IMR-90 (cell line): ENCODE results near the gene RNF181. TPM values are rescaled to one million over a fixed set of nuclear protein-coding genes. Genes with fewer than 3 reads are reported as not detected.
A peak's percentile ranks its signal among the peaks of the same experiment; 100 is the strongest.

ENCODE experiments used
- ATAC-seq: fragments of 200-7000 bp; cut with Tn5 transposase; 2 replicates; pipeline ENCODE4 v1.9.1; 2020; ENCODE audit warnings: low read depth, mild to moderate bottlenecking, moderate library complexity
- BruUV-seq: library from RNA; stranded (reverse); fragments of 400-500 nt; replicated peaks from 2 replicates; lab custom pipeline; 2021; lab: Mats Ljungman, UMichigan
- CTCF ChIA-PET: fragments of 300-600 bp; formaldehyde crosslinking; extraction: SDS; loops from one replicate; lab custom pipeline; 2021; ENCODE audit warnings: antibody characterized with exemption; lab: Yijun Ruan, JAX
- POLR2A ChIA-PET: fragments of 300-600 bp; sonication (Branson Sonifier 250); formaldehyde crosslinking; loops from one replicate; lab custom pipeline; 2022; ENCODE audit warnings: antibody characterized with exemption; ENCODE audit not compliant: unreplicated experiment; lab: Charles Lee
- DNase-seq: peaks from one replicate; pipeline ENCODE4 v3.0.0; 2013
- H2AFZ ChIP-seq: replicated peaks from 2 replicates; pipeline ENCODE3; 2013; ENCODE audit warnings: low read length, mild to moderate bottlenecking; ENCODE audit not compliant: poor library complexity
- H2AK5ac ChIP-seq: 2 replicates; pipeline ENCODE4 v1.6.1; 2013; ENCODE audit warnings: low read depth, low read length, inconsistent platforms
- H2AK9ac ChIP-seq: replicated peaks from 2 replicates; pipeline ENCODE3; 2013; ENCODE audit warnings: mild to moderate bottlenecking, low read depth, low read length, moderate library complexity; ENCODE audit not compliant: poor library complexity
- H2BK120ac ChIP-seq: 2 replicates; pipeline ENCODE4 v1.6.1; 2013; ENCODE audit warnings: low read depth, low read length, inconsistent platforms
- H2BK15ac ChIP-seq: 3 replicates; pipeline ENCODE4 v1.6.1; 2013; ENCODE audit warnings: low read depth, low read length, inconsistent platforms
- H2BK20ac ChIP-seq: 2 replicates; pipeline ENCODE4 v1.6.1; 2013; ENCODE audit warnings: low read depth, mild to moderate bottlenecking, inconsistent platforms, low read length, moderate library complexity
- H2BK5ac ChIP-seq: 2 replicates; pipeline ENCODE4 v1.6.1; 2013; ENCODE audit warnings: mild to moderate bottlenecking, low read depth, low read length, inconsistent platforms; ENCODE audit not compliant: poor library complexity, severe bottlenecking
- H3K14ac ChIP-seq: replicated peaks from 2 replicates; pipeline ENCODE4 v1.6.1; 2013; ENCODE audit warnings: low read depth, low read length, inconsistent platforms
- H3K18ac ChIP-seq: 2 replicates; pipeline ENCODE4 v1.6.1; 2013; ENCODE audit warnings: low read depth, low read length, control low read depth
- H3K23ac ChIP-seq: 2 replicates; pipeline ENCODE4 v1.6.1; 2013; ENCODE audit warnings: low read depth, low read length, inconsistent platforms
- H3K27ac ChIP-seq: 2 replicates; pipeline ENCODE4 v1.5.1; 2013; ENCODE audit warnings: mild to moderate bottlenecking, control low read depth, low read length; ENCODE audit not compliant: insufficient read depth
- H3K27me3 ChIP-seq: 2 replicates; pipeline ENCODE4 v1.6.1; 2013; ENCODE audit warnings: low read length; ENCODE audit not compliant: control insufficient read depth, insufficient read depth
- H3K36me3 ChIP-seq: 2 replicates; pipeline ENCODE4 v1.6.1; 2013; ENCODE audit warnings: low read length, mixed read lengths; ENCODE audit not compliant: control insufficient read depth, insufficient read depth
- H3K4ac ChIP-seq: 2 replicates; pipeline ENCODE4 v1.6.1; 2013; ENCODE audit warnings: low read depth, low read length, inconsistent platforms
- H3K4me1 ChIP-seq: 2 replicates; pipeline ENCODE4 v1.6.1; 2013; ENCODE audit warnings: low read length, mixed read lengths; ENCODE audit not compliant: control insufficient read depth, insufficient read depth
- H3K4me2 ChIP-seq: 2 replicates; pipeline ENCODE4 v1.6.1; 2013; ENCODE audit warnings: low read depth, mild to moderate bottlenecking, control low read depth, low read length, moderate library complexity
- H3K4me3 ChIP-seq: 2 replicates; pipeline ENCODE4 v1.5.1; 2013; ENCODE audit warnings: low read depth, mild to moderate bottlenecking, control low read depth, low read length, moderate library complexity; ENCODE audit not compliant: insufficient read depth
- H3K56ac ChIP-seq: 2 replicates; pipeline ENCODE4 v1.6.1; 2013; ENCODE audit warnings: low read length, inconsistent platforms; ENCODE audit not compliant: insufficient read depth; ENCODE audit errors: extremely low read depth
- H3K79me1 ChIP-seq, 2 experiments: 2 replicates each; pipeline ENCODE4 v1.6.1; 2013; ENCODE audit warnings: low read length in 2 of 2, inconsistent platforms in 1 of 2, low read depth in 1 of 2
- H3K9ac ChIP-seq: 2 replicates; pipeline ENCODE4 v1.6.1; 2013; ENCODE audit warnings: low read depth, low read length, control low read depth
- H3K9me1 ChIP-seq: 2 replicates; pipeline ENCODE4 v1.6.1; 2013; ENCODE audit warnings: low read length, inconsistent platforms; ENCODE audit not compliant: insufficient read depth
- H3K9me3 ChIP-seq: 2 replicates; pipeline ENCODE4 v1.6.1; 2013; ENCODE audit warnings: low read length; ENCODE audit not compliant: control insufficient read depth, insufficient read depth
- H4K20me1 ChIP-seq: 2 replicates; pipeline ENCODE4 v1.6.1; 2013; ENCODE audit warnings: low read length, inconsistent platforms; ENCODE audit not compliant: insufficient read depth
- H4K5ac ChIP-seq: 2 replicates; pipeline ENCODE4 v1.6.1; 2013; ENCODE audit warnings: mild to moderate bottlenecking, low read depth, low read length, control low read depth
- H4K8ac ChIP-seq, 2 experiments: 2 replicates each; pipeline ENCODE4 v1.6.1; 2013; ENCODE audit warnings: low read depth in 2 of 2, low read length in 2 of 2, control low read depth in 1 of 2, inconsistent platforms in 1 of 2
- H4K91ac ChIP-seq: 2 replicates; pipeline ENCODE4 v1.6.1; 2013; ENCODE audit warnings: low read depth, low read length, inconsistent platforms; ENCODE audit not compliant: insufficient read depth
- CEBPB ChIP-seq: IDR thresholded peaks from 2 replicates; pipeline ENCODE4 v1.6.1; 2012; ENCODE audit warnings: low read depth, low read length, improper control_type of control experiment
- CHD1 ChIP-seq: IDR thresholded peaks from 2 replicates; pipeline ENCODE4 v1.6.1; 2012; ENCODE audit warnings: low read depth, low read length, improper control_type of control experiment
- MAZ ChIP-seq: IDR thresholded peaks from 2 replicates; pipeline ENCODE4 v1.6.1; 2012; ENCODE audit warnings: low read depth, mild to moderate bottlenecking, low read length, improper control_type of control experiment, moderate library complexity, borderline replicate concordance
- RCOR1 ChIP-seq: IDR thresholded peaks from 2 replicates; pipeline ENCODE4 v1.6.1; 2012; ENCODE audit warnings: mild to moderate bottlenecking, low read length, improper control_type of control experiment; ENCODE audit not compliant: insufficient replicate concordance
- RFX5 ChIP-seq: IDR thresholded peaks from 2 replicates; pipeline ENCODE4 v1.8.0; 2012; ENCODE audit warnings: low read depth, mild to moderate bottlenecking, low read length, moderate library complexity
- SMC3 ChIP-seq: fragments of 150-350 bp; IDR thresholded peaks from 2 replicates; pipeline ENCODE4 v1.6.1; 2016; ENCODE audit warnings: low read depth, mild to moderate bottlenecking, antibody characterized with exemption, low read length, moderate library complexity
- WGBS, 2 experiments: methylation state at CpG; one replicate each; pipeline versions ENCODE4 v1.1.5 to v1.1.7; 2013; ENCODE audit warnings: missing lambda C conversion rate in 2 of 2; ENCODE audit not compliant: insufficient read length in 1 of 2; ENCODE audit errors: extremely low coverage in 2 of 2; 5-methylcytosine and 5-hydroxymethylcytosine counted together
- dilution Hi-C: fragments of 300-500 bp; cut with HindIII; formaldehyde crosslinking; loops from one replicate; pipeline ENCODE4 v1.14.3; 2018; ENCODE audit warnings: low sequenced_read_pairs; ENCODE audit not compliant: unreplicated experiment
- in situ Hi-C: fragments of 300-500 bp; cut with MboI; formaldehyde crosslinking; loops from 3 replicates; pipeline ENCODE4 v1.14.3; 2019; ENCODE audit warnings: low sequenced_read_pairs, inconsistent platforms, mixed read lengths
- intact Hi-C: fragments of 100-400 bp; cut with micrococcal nuclease; formaldehyde crosslinking; loops from 2 replicates; pipeline ENCODE4 v1.10.0; 2022
- polyA plus RNA-seq, 3 experiments: library from polyadenylated mRNA; depleted of rRNA; stranded (reverse); fragments of >200 nt; gene quantifications; 2 replicates each; pipeline ENCODE4 v1.2.3, GENCODE V29; 2012; ENCODE audit warnings: low replicate concordance in 1 of 3
- total RNA-seq: library from RNA; depleted of rRNA; stranded (reverse); fragments of >200 nt; gene quantifications from 2 replicates; pipeline ENCODE4 v1.2.3, GENCODE V29; 2012
- TF ChIP-seq, protein P1 (sequence below): fragments of 150-350 bp; IDR thresholded peaks from 2 replicates; pipeline ENCODE4 v1.6.1; 2016; ENCODE audit warnings: low read depth, mild to moderate bottlenecking, low read length, moderate library complexity, borderline replicate concordance

RNF181 gene
- total and polyA plus RNA-seq, 2 of the 4 experiments (the other 2 are of a cell fraction) = 438 to 498 TPM

DNA sequence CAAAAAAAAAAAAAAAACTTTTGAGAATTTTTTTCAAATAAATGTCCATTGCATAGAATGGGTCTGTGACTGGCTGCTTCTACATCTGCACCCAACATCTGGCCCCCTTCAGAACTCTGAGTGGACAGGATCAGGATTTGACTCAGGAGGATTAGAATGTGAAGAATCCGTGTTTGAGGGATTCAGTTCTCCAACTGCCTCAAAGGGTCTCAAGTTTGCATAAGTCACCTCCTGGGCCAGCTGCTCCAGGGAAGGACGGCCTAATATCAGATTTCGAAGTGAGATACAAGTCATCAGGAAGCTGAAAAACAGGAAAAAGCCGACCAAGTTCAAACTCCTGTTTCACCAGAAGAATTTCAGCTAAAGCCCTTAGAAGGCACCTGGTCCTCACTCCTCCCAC lies 45.7 kb upstream of the RNF181 start (continued):
- TF ChIP-seq, protein P1, sequence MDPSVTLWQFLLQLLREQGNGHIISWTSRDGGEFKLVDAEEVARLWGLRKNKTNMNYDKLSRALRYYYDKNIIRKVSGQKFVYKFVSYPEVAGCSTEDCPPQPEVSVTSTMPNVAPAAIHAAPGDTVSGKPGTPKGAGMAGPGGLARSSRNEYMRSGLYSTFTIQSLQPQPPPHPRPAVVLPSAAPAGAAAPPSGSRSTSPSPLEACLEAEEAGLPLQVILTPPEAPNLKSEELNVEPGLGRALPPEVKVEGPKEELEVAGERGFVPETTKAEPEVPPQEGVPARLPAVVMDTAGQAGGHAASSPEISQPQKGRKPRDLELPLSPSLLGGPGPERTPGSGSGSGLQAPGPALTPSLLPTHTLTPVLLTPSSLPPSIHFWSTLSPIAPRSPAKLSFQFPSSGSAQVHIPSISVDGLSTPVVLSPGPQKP = no peak

DNA sequence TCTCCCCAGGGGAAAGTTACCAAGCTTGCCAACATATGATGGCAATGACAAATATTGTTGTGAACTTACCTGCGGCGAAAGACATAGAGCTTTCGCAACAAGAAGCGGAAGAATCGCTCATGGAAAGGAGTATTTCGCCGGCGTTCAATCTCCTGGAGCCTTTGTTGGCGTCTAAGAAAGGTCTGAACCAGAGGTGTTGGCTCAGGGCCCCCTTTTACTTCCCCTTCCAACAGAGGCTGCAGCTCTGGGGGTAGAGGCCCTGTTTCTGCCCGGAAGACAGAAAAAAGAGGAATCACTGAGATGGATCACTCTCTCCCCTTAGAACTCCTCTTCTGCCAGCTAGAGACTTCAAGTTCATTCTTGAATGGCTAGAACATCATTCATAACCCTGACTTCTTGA lies 45.1 kb upstream of the RNF181 start:
- peak overlapping the region; percentile 99 for H2BK5ac ChIP-seq
- intact Hi-C loops = loop anchor here (1.0 to 5.0 kb wide), 2 partner anchors 196 to 223 kb away; partner anchors contain the start of genes ELMOD3, RETSAT and TGOLN2
- H2BK15ac ChIP-seq = peak overlapping the region; percentile 88
- H3K9me3 ChIP-seq = no peaks in the 10 kb centered on the region
- peak overlapping the region; percentile 78 for H3K23ac ChIP-seq
- peaks cover 11% of the 10 kb centered on the region for H4K20me1 ChIP-seq
- peak overlapping the region; percentile 64; the same call in 1 of the 2 replicates for H3K9ac ChIP-seq
- peak overlapping the region; percentile 94 for H3K18ac ChIP-seq
- H3K27ac ChIP-seq = peak overlapping the region; percentile 98
- H2AK5ac ChIP-seq = peak overlapping the region; percentile 99
- H4K5ac ChIP-seq = peak overlapping the region; percentile 89
- H3K14ac ChIP-seq = peak overlapping the region; percentile 93
- in situ Hi-C loops = loop anchor here (5.0 to 10.0 kb wide), 2 partner anchors 128 to 486 kb away; no protein-coding TSS in a partner anchor
- H3K4me1 ChIP-seq = peaks cover 18% of the 10 kb centered on the region
- peaks cover 8 to 45% of the 10 kb centered on the region in 2 experiments; a peak in 3 of 4 replicates for H3K79me1 ChIP-seq
- H4K91ac ChIP-seq = peak overlapping the region; percentile 97
- CTCF ChIA-PET = interaction anchor here (1.3 to 6.8 kb wide), 3 partner anchors 14 to 484 kb away, joined by 3 to 46 read pairs (median 4); partner anchors contain the start of gene SH2D6
- H3K36me3 ChIP-seq = peaks cover 47% of the 10 kb centered on the region
- peak overlapping the region; percentile 97 for H3K4ac ChIP-seq
- H2AK9ac ChIP-seq = peak overlapping the region; percentile 99
- peak overlapping the region; percentile 92 for H2BK120ac ChIP-seq
- ATAC-seq (no peak), DNase-seq (no peak)
- H3K27me3 ChIP-seq = no peaks in the 10 kb centered on the region
- WGBS, 2 experiments = 90% methylated on average over 4 of the region's 10 CpGs; no CpG with 5 or more reads in 1 of the 2 experiments
- peak overlapping the region; percentile 97 for H3K56ac ChIP-seq
- H2AFZ ChIP-seq = no peak overlapping the region
- H4K8ac ChIP-seq = peak overlapping the region; percentile 58 to 92
- POLR2A ChIA-PET = interaction anchor here (1.3 to 5.1 kb wide), 2 partner anchors 11 to 131 kb away, joined by 12 to 42 read pairs; partner anchors contain the start of genes MAT2A and SH2D6
- peak overlapping the region; percentile 64; the same call in 1 of the 2 replicates for H3K4me2 ChIP-seq
- BruUV-seq = no TSS peak
- peak overlapping the region; percentile 94 for H2BK20ac ChIP-seq
- no peak overlapping the region for H3K4me3 ChIP-seq
- H3K9me1 ChIP-seq = peaks cover 9% of the 10 kb centered on the region; the same call in 1 of the 2 replicates
- dilution Hi-C loops = no loop called here
- TF ChIP-seq, protein P1 = no peak
- 0 out of 2 replicates have a peak, but pooled peaks have one; percentile 16 for TF ChIP-seq CEBPB
- no peak for TF ChIP-seq RFX5
- TF ChIP-seq SMC3 = no peak
- no peak for TF ChIP-seq MAZ
- TF ChIP-seq CHD1 = no peak
- no peak for TF ChIP-seq RCOR1
